HG02852 (cell line): Measurements from ENCODE around the gene NECTIN1.

ENCODE experiments used
- ATAC-seq: cut with Tn5 transposase; IDR thresholded peaks from one replicate; pipeline ENCODE4 v1.9.1; 2021; ENCODE audit warnings: mild to moderate bottlenecking, moderate library complexity; ENCODE audit not compliant: unreplicated experiment

The NECTIN1 gene

GRCh38 chr11:119755356-119756071 is 26.5 kb upstream of the NECTIN1 start:
- no peak for ATAC-seq

GRCh38 chr11:119754656-119755355 is 25.8 kb upstream of the NECTIN1 start:
- no peak for ATAC-seq

GRCh38 chr11:119754199-119754598 is 25.2 kb upstream of the NECTIN1 start:
- no peak for ATAC-seq

- no peak for ATAC-seq
Observed at GRCh38 chr11:119752946-119753345, 23.9 kb upstream of the NECTIN1 start.

GRCh38 chr11:119752345-119752871 is 23.4 kb upstream of the NECTIN1 start:
- no peak for ATAC-seq

- ATAC-seq, result no peak
Observed at GRCh38 chr11:119750056-119750455, 21.1 kb upstream of the NECTIN1 start.

- ATAC-seq, result no peak
Observed at GRCh38 chr11:119749006-119749565, 20.1 kb upstream of the NECTIN1 start.

GRCh38 chr11:119747868-119748660 is 19.1 kb upstream of the NECTIN1 start:
- ATAC-seq, result no peak

GRCh38 chr11:119745776-119746535 is 17.0 kb upstream of the NECTIN1 start:
- no peak for ATAC-seq

- no peak for ATAC-seq
Observed at GRCh38 chr11:119745112-119745511, 16.1 kb upstream of the NECTIN1 start.

GRCh38 chr11:119744577-119744976 is 15.6 kb upstream of the NECTIN1 start:
- ATAC-seq, result no peak

GRCh38 chr11:119743006-119743405 is 14.0 kb upstream of the NECTIN1 start:
- ATAC-seq, result no peak

GRCh38 chr11:119742263-119742861 is 13.4 kb upstream of the NECTIN1 start:
- no peak for ATAC-seq

- no peak for ATAC-seq
Observed at GRCh38 chr11:119741369-119742262, 12.6 kb upstream of the NECTIN1 start.

- no peak for ATAC-seq
Observed at GRCh38 chr11:119739975-119740374, 11.0 kb upstream of the NECTIN1 start.

- no peak for ATAC-seq
Observed at GRCh38 chr11:119739021-119739703, 10.2 kb upstream of the NECTIN1 start.

- ATAC-seq, result no peak
Observed at GRCh38 chr11:119738059-119738439, 9.0 kb upstream of the NECTIN1 start.

GRCh38 chr11:119737366-119738058 is 8.5 kb upstream of the NECTIN1 start:
- ATAC-seq, result no peak
